Peyer's patch (tissue), 4 donors: ENCODE results near the gene GPR132.

Experiments
- CTCF ChIP-seq, 6 experiments: fragments of 450-650 bp in 4 of 6; fragments of 200-600 bp in 2 of 6; sonication (generic) in 1 of 6; IDR thresholded peaks; one replicate each; pipeline ENCODE4 v1.5.1; 2017 to 2019; ENCODE audit warnings: antibody characterized with exemption in 6 of 6, mild to moderate bottlenecking in 3 of 6, moderate library complexity in 1 of 6
- POLR2A ChIP-seq, 2 donors: fragments of 450-650 bp; IDR thresholded peaks; one replicate each; pipeline ENCODE4 v1.5.1; 2017; ENCODE audit warnings: antibody characterized with exemption in 2 of 2, mild to moderate bottlenecking in 2 of 2, moderate library complexity in 2 of 2

- TF ChIP-seq POLR2A (IDR thresholded peaks at IDR 0.05): no peak
- no peak for TF ChIP-seq CTCF (IDR thresholded peaks at IDR 0.05)
Observed at GRCh38 chr14:105087963-105088811, 23.0 kb upstream of the GPR132 start.
